ENCODE results near the gene TH.

DNA sequence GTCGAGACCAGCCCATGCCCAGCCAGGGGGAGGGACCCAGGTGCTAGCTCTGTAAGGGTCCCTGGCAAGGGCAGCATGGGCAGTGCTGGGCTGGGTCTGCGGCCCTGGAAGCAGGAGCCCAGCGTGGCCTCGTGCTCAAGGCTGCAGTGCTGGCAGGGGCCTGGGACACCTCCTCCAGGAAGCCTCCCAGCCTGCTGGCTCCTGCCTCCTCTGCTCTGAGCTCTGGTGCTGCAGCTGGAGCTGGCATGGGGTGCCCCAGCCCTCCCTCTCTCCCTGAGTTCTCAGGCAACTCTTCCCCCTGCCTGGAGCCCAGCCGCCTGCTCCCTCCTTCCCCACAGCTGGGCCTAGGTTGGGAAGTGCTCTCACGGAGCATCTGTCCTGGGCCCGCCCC lies 17.4 kb downstream of the TH start:
- TF ChIP-seq CTCF (conservative IDR thresholded peaks at IDR 0.05; ENCODE audit: low read depth in 2 of 2) (no peak), REST (IDR thresholded peaks at IDR 0.05; ENCODE audit: unreplicated experiment) (no peak), CREB1 (CRISPR knock-in tag; IDR thresholded peaks at IDR 0.05; ENCODE audit: low read depth) (no peak), EZH2 (IDR thresholded peaks at IDR 0.05; ENCODE audit: low read depth, unreplicated experiment) (no peak), POLR2AphosphoS5 (IDR thresholded peaks at IDR 0.05; ENCODE audit: low read depth) (no peak), EZH2phosphoT487 (IDR thresholded peaks at IDR 0.05; ENCODE audit: unreplicated experiment) (no peak), JUNB (IDR thresholded peaks at IDR 0.05; ENCODE audit: unreplicated experiment) (no peak), ZNF114 (CRISPR knock-in tag; IDR thresholded peaks at IDR 0.05) (no peak), ZNF331 (CRISPR knock-in tag; IDR thresholded peaks at IDR 0.05; ENCODE audit: low read depth) (no peak), NANOG (IDR thresholded peaks at IDR 0.05; ENCODE audit: borderline replicate concordance) (no peak)

Data from GM23338 (cell line).